Measurements from ENCODE around the gene CAMTA1.

Gene CAMTA1

DNA sequence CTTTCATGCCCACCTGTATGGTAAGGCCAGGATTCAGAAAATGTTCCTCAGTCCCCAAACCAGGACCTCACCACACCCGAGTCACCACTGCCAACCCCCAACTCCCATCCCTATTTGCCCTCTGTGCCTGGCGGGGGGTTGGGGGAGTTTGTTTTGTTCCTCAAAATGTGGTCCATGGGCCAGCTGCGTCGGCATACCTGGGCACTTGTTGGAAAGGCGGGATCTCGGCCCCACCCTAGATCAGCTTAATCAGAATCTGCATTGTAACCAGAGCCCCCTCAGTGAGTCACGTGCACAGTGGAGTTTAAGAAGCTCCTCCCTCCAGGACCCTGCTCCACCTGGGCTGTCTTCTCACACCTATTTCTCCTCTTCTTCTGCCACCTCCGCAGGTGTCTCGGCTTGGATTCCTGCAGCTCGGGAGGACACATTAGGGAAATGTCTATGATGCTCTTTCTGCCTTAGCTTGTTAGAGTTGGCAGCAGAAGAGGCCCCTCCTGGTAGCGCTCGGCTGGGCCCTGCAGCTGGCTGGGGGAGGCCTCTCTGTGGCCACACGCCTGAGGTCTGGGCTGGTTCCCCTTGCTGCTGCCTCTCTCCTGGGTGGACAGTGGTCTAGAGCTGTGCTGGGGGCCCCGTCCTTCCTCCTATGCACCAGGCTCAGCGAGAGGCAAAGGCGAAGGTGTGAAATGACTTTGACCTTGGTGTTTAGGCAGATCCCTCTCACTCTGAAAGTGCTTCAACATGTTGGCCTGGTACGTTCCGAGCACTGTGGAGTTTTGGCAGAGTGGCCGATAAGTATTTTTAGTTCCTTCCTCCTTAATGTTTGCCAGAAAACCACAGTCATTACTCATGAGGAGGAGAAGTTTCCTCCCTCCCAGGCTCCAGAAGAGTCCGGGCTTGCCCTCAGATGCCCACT lies 41.8 kb upstream of the CAMTA1 start:
- TF ChIP-seq EZH2phosphoT487 (IDR thresholded peaks at IDR 0.05; ENCODE audit: low read length) (no peak), EZH2 (optimal IDR thresholded peaks at IDR 0.05; ENCODE audit: low read depth, low read length) (no peak)
- TF ChIP-seq, protein P1, sequence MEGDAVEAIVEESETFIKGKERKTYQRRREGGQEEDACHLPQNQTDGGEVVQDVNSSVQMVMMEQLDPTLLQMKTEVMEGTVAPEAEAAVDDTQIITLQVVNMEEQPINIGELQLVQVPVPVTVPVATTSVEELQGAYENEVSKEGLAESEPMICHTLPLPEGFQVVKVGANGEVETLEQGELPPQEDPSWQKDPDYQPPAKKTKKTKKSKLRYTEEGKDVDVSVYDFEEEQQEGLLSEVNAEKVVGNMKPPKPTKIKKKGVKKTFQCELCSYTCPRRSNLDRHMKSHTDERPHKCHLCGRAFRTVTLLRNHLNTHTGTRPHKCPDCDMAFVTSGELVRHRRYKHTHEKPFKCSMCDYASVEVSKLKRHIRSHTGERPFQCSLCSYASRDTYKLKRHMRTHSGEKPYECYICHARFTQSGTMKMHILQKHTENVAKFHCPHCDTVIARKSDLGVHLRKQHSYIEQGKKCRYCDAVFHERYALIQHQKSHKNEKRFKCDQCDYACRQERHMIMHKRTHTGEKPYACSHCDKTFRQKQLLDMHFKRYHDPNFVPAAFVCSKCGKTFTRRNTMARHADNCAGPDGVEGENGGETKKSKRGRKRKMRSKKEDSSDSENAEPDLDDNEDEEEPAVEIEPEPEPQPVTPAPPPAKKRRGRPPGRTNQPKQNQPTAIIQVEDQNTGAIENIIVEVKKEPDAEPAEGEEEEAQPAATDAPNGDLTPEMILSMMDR (IDR thresholded peaks at IDR 0.05; ENCODE audit: low read length), result no peak
- Histone ChIP-seq H3K4me1 (ENCODE audit: low read length) (peaks cover 4% of the 10 kb centered on the region; the same call in 1 of the 2 replicates), H3K9me2 (replicated peaks; ENCODE audit: insufficient read depth, low read length) (no peaks in the 10 kb centered on the region), H3F3A (ENCODE audit: insufficient read depth, low read length) (peaks cover 5% of the 10 kb centered on the region; the same call in 1 of the 2 replicates), H3K9me3 (replicated peaks; ENCODE audit: insufficient read depth, low read length) (no peaks in the 10 kb centered on the region), H3K27ac (ENCODE audit: low read length) (no peak overlapping the region), H3K36me3 (replicated peaks; ENCODE audit: insufficient read depth, low read length) (no peaks in the 10 kb centered on the region), H3K79me2 (ENCODE audit: low read length) (no peaks in the 10 kb centered on the region), H3K4me2 (ENCODE audit: low read depth, low read length) (no peak overlapping the region), H3K9ac (ENCODE audit: low read length) (no peak overlapping the region), H2AFZ (ENCODE audit: low read length) (no peak overlapping the region), H3K4me3 (ENCODE audit: low read length) (no peak overlapping the region), H4K20me1 (ENCODE audit: insufficient read depth, low read length) (no peaks in the 10 kb centered on the region), H3K27me3 (replicated peaks; ENCODE audit: insufficient read depth, low read length) (peaks cover 70% of the 10 kb centered on the region)
- no peak for DNase-seq

DNA sequence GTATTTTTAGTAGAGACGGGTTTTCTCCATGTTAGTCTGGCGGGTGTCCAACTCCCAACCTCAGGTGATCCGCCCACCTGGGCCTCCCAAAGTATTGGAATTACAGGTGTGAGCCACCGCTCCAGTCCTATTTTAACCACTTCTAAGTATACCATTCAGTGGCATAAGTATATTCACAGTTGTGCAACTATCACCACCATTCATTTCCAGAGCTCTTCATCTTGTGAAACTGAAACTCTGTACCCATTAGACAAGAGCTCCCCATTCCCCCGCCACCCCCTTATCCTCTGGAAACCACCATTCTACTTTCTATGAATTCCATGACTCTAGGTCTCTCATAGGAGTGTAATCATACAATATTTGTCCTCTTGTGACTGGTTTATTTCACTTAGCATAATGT lies 40.2 kb upstream of the CAMTA1 start:
- H3K27ac ChIP-seq (ENCODE audit: low read length), result no peak overlapping the region
- no peak overlapping the region for H3K9ac ChIP-seq (ENCODE audit: low read length)
- no peaks in the 10 kb centered on the region for H4K20me1 ChIP-seq (ENCODE audit: insufficient read depth, low read length)
- H3K27me3 ChIP-seq (replicated peaks; ENCODE audit: insufficient read depth, low read length), result peaks cover 67% of the 10 kb centered on the region
- DNase-seq, result peak; percentile 39
- no peak overlapping the region for H3K4me2 ChIP-seq (ENCODE audit: low read depth, low read length)
- no peaks in the 10 kb centered on the region for H3K79me2 ChIP-seq (ENCODE audit: low read length)
- no peak overlapping the region for H2AFZ ChIP-seq (ENCODE audit: low read length)
- peaks cover 5% of the 10 kb centered on the region; the same call in 1 of the 2 replicates for H3F3A ChIP-seq (ENCODE audit: insufficient read depth, low read length)
- no peak overlapping the region for H3K4me3 ChIP-seq (ENCODE audit: low read length)
- no peaks in the 10 kb centered on the region for H3K9me2 ChIP-seq (replicated peaks; ENCODE audit: insufficient read depth, low read length)
- peaks cover 4% of the 10 kb centered on the region; the same call in 1 of the 2 replicates for H3K4me1 ChIP-seq (ENCODE audit: low read length)
- no peaks in the 10 kb centered on the region for H3K9me3 ChIP-seq (replicated peaks; ENCODE audit: insufficient read depth, low read length)
- H3K36me3 ChIP-seq (replicated peaks; ENCODE audit: insufficient read depth, low read length), result no peaks in the 10 kb centered on the region
- TF ChIP-seq EZH2 (optimal IDR thresholded peaks at IDR 0.05; ENCODE audit: low read depth, low read length) (no peak), EZH2phosphoT487 (IDR thresholded peaks at IDR 0.05; ENCODE audit: low read length) (no peak)
- TF ChIP-seq, protein P1 (IDR thresholded peaks at IDR 0.05; ENCODE audit: low read length), result no peak

DNA sequence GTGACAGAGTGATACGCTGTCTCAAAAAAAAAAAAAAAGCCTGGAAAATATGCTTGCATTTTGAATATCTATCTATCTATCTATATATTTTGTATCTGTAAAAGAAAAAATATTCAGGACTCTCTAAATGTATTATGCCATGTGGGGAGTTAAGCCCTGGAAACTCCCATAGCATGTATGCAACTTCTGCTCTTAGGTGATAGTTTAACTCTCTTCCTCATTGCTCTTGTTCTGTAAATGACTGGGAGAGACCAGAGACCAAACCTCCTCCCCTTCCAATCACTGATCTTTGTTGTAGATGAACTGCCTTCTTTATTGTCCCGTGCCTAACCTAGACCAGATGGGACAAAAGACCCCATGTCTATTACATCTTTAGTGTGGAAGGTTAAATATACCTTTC lies 37.6 kb upstream of the CAMTA1 start:
- H3K4me1 ChIP-seq (ENCODE audit: low read length), result peaks cover 4% of the 10 kb centered on the region; the same call in 1 of the 2 replicates
- no peak for TF ChIP-seq EZH2phosphoT487 (IDR thresholded peaks at IDR 0.05; ENCODE audit: low read length)
- TF ChIP-seq EZH2 (optimal IDR thresholded peaks at IDR 0.05; ENCODE audit: low read depth, low read length), result no peak
- TF ChIP-seq, protein P1 (IDR thresholded peaks at IDR 0.05; ENCODE audit: low read length), result no peak
- H3K27ac ChIP-seq (ENCODE audit: low read length), result no peak overlapping the region

More for the DNA sequence above, 37.6 kb upstream of the CAMTA1 start:
- Histone ChIP-seq H3K79me2 (ENCODE audit: low read length) (no peaks in the 10 kb centered on the region), H3K4me3 (ENCODE audit: low read length) (no peak overlapping the region), H3K36me3 (replicated peaks; ENCODE audit: insufficient read depth, low read length) (no peaks in the 10 kb centered on the region), H3K4me2 (ENCODE audit: low read depth, low read length) (no peak overlapping the region), H4K20me1 (ENCODE audit: insufficient read depth, low read length) (no peaks in the 10 kb centered on the region), H3K27me3 (replicated peaks; ENCODE audit: insufficient read depth, low read length) (peaks cover 67% of the 10 kb centered on the region), H3F3A (ENCODE audit: insufficient read depth, low read length) (peaks cover 5% of the 10 kb centered on the region; the same call in 1 of the 2 replicates), H3K9me2 (replicated peaks; ENCODE audit: insufficient read depth, low read length) (no peaks in the 10 kb centered on the region), H3K9ac (ENCODE audit: low read length) (no peak overlapping the region), H2AFZ (ENCODE audit: low read length) (no peak overlapping the region), H3K9me3 (replicated peaks; ENCODE audit: insufficient read depth, low read length) (no peaks in the 10 kb centered on the region)
- no peak for DNase-seq
